Amniotic stem cell (primary cell): Measurements from ENCODE around the gene COL4A6.
A peak's percentile ranks its signal among the peaks of the same experiment; 100 is the strongest.

Experiments used
- DNase-seq: peaks from one replicate; lab custom pipeline; 2025; lab: John Stamatoyannopoulos, UW

COL4A6 gene

GRCh38 chrX:108216919-108217571 lies 221.2 kb downstream of the COL4A6 start:
- no peak for DNase-seq

GRCh38 chrX:108216405-108216804 lies 221.8 kb downstream of the COL4A6 start:
- no peak for DNase-seq

GRCh38 chrX:108211301-108211700 lies 226.9 kb downstream of the COL4A6 start:
- DNase-seq, result no peak

GRCh38 chrX:108209006-108209554 lies 229.1 kb downstream of the COL4A6 start:
- DNase-seq, result no peak

- no peak for DNase-seq
Measured at GRCh38 chrX:108203540-108203939, 234.7 kb downstream of the COL4A6 start.

- DNase-seq, result no peak
Measured at GRCh38 chrX:108199691-108200090, 238.5 kb downstream of the COL4A6 start.

GRCh38 chrX:108199041-108199440 lies 239.2 kb downstream of the COL4A6 start:
- DNase-seq, result no peak

GRCh38 chrX:108198420-108198819 lies 239.8 kb downstream of the COL4A6 start:
- no peak for DNase-seq

- DNase-seq, result no peak
Measured at GRCh38 chrX:108186811-108187210, 251.4 kb downstream of the COL4A6 start.

GRCh38 chrX:108178143-108178498 lies 260.1 kb downstream of the COL4A6 start:
- DNase-seq, result no peak

GRCh38 chrX:108177351-108178142 lies 260.7 kb downstream of the COL4A6 start:
- no peak for DNase-seq

GRCh38 chrX:108173874-108174273 lies 264.3 kb downstream of the COL4A6 start:
- no peak for DNase-seq

- no peak for DNase-seq
Measured at GRCh38 chrX:108171671-108172070, 266.6 kb downstream of the COL4A6 start.

GRCh38 chrX:108169768-108170167 lies 268.5 kb downstream of the COL4A6 start:
- no peak for DNase-seq

GRCh38 chrX:108168961-108169740 lies 269.1 kb downstream of the COL4A6 start:
- no peak for DNase-seq

GRCh38 chrX:108167211-108167872 lies 270.9 kb downstream of the COL4A6 start:
- DNase-seq, result peak; percentile 1

GRCh38 chrX:108165383-108166111 lies 272.7 kb downstream of the COL4A6 start:
- no peak for DNase-seq

- no peak for DNase-seq
Measured at GRCh38 chrX:108163333-108164082, 274.7 kb downstream of the COL4A6 start.

GRCh38 chrX:108162265-108162664 lies 276.0 kb downstream of the COL4A6 start:
- no peak for DNase-seq

GRCh38 chrX:108160309-108160708 lies 277.9 kb downstream of the COL4A6 start:
- no peak for DNase-seq
